ENCODE data around the gene KCTD17. TPM values are rescaled to one million over a fixed set of nuclear protein-coding genes. Genes with fewer than 3 reads are reported as not detected.

KCTD17 gene
- total and polyA plus RNA-seq, 2 of the 13 experiments (the other 11 are each of a cell fraction or from before 2014, with no cell fraction given), result 5.3 to 11.7 TPM

DNA sequence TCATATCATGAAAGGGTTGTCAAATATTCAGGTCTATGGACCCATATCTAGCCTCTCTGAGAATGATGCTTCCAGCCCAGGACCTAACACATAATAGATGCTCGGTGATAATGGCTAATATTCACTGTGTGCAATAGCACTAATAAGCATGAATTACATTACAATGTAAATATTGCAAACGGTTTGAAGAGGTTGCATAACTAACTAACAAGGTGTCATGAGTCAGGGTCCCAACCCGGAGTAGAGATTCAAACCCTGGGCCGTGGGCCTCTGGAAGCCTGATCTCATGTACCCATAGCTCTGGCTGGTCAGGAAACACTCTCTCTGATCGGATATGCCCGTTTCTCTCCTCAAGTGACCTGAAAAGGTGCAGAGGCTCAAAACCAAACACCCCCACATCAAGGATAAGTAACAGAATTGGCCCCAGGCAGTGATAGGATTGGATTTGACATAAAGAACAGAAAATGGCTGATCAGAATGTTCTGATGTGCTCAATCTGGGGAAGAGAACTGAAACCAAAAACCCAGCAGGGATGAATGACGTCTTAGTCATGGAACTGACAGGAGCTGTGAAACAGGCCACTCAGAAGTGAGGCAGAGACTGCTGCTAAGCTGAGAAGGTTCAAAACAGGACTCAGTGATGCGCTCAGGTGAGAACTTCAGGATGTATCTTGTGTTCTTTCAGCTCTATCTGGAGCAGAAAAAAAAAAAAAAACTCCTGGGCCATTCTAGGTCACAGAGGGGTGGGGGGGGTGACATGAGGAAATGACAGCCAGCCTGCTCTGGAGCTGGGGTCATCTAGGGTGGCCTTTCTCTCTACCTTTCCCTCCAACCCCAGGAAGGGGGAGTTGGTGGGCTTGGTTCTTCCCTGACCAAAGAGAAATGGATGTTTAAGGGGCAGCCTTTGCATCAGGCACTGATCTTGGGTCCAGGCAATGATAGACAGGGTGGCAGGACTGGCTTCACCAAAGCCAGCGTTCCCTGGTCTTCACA lies 6.6 kb upstream of the KCTD17 start (continued):
- TF ChIP-seq, protein P1, sequence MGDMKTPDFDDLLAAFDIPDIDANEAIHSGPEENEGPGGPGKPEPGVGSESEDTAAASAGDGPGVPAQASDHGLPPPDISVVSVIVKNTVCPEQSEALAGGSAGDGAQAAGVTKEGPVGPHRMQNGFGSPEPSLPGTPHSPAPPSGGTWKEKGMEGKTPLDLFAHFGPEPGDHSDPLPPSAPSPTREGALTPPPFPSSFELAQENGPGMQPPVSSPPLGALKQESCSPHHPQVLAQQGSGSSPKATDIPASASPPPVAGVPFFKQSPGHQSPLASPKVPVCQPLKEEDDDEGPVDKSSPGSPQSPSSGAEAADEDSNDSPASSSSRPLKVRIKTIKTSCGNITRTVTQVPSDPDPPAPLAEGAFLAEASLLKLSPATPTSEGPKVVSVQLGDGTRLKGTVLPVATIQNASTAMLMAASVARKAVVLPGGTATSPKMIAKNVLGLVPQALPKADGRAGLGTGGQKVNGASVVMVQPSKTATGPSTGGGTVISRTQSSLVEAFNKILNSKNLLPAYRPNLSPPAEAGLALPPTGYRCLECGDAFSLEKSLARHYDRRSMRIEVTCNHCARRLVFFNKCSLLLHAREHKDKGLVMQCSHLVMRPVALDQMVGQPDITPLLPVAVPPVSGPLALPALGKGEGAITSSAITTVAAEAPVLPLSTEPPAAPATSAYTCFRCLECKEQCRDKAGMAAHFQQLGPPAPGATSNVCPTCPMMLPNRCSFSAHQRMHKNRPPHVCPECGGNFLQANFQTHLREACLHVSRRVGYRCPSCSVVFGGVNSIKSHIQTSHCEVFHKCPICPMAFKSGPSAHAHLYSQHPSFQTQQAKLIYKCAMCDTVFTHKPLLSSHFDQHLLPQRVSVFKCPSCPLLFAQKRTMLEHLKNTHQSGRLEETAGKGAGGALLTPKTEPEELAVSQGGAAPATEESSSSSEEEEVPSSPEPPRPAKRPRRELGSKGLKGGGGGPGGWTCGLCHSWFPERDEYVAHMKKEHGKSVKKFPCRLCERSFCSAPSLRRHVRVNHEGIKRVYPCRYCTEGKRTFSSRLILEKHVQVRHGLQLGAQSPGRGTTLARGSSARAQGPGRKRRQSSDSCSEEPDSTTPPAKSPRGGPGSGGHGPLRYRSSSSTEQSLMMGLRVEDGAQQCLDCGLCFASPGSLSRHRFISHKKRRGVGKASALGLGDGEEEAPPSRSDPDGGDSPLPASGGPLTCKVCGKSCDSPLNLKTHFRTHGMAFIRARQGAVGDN (CRISPR knock-in tag; IDR thresholded peaks at IDR 0.05), result no peak
- TF ChIP-seq PRPF4 (IDR thresholded peaks at IDR 0.05; ENCODE audit: low read depth, low read length, poor library complexity, severe bottlenecking) (no peak), ZNF839 (CRISPR knock-in tag; IDR thresholded peaks at IDR 0.05; ENCODE audit: borderline replicate concordance) (no peak), SMC3 (IDR thresholded peaks at IDR 0.05; ENCODE audit: low read length) (no peak), ZNF124 (CRISPR knock-in tag; IDR thresholded peaks at IDR 0.05) (no peak), ZBTB21 (CRISPR knock-in tag; IDR thresholded peaks at IDR 0.05) (no peak), CCAR2 (optimal IDR thresholded peaks at IDR 0.05; ENCODE audit: low read depth, low read length) (no peak), NFAT5 (CRISPR knock-in tag; IDR thresholded peaks at IDR 0.05) (no peak), PLSCR1 (CRISPR knock-in tag; IDR thresholded peaks at IDR 0.05; ENCODE audit: borderline replicate concordance) (no peak), ZSCAN22 (CRISPR knock-in tag; IDR thresholded peaks at IDR 0.05) (no peak), GTF3A (CRISPR knock-in tag; conservative IDR thresholded peaks at IDR 0.05) (no peak), ZNF891 (CRISPR knock-in tag; IDR thresholded peaks at IDR 0.05) (no peak; the same call in 1 of the 2 replicates), ZNF792 (CRISPR knock-in tag; IDR thresholded peaks at IDR 0.05) (no peak), FOXK1 (CRISPR knock-in tag; IDR thresholded peaks at IDR 0.05; ENCODE audit: borderline replicate concordance, low read depth) (no peak), JUND (CRISPR knock-in tag; IDR thresholded peaks at IDR 0.05) (no peak), ZBTB49 (CRISPR knock-in tag; IDR thresholded peaks at IDR 0.05; ENCODE audit: borderline replicate concordance) (no peak)
